ELF-1 (cell line): ENCODE measurements around the gene GPATCH8.
A peak's percentile ranks its signal among the peaks of the same experiment; 100 is the strongest.

Source experiments
- DNase-seq: peaks from one replicate; pipeline ENCODE4 v3.0.0-alpha.2; 2016; ENCODE audit warnings: low read depth, low spot score

GPATCH8 gene

DNA sequence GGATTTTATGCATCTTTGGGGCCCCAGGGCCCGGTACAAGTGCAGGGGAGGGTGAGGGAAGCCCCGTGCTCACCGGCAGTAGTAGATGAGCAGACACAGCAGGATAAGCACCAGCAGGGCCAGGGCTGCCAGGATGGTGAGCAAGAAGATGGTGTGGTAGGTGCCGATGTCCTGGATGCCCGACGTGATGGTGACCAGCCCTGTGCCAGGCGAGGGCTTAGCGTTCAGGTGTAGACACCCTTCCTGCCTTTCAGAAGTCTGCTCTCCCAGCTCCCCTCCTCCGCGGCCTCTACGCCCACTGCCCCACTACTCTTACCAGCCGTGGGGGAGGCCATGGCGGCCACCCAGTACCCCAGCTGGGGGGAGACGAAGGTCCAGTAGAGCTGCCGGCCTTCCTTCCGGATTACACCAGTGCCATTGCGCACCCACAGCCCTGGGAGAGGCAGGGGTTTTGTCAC, 147.5 kb downstream of the GPATCH8 start:
- DNase-seq, result no peak

DNA sequence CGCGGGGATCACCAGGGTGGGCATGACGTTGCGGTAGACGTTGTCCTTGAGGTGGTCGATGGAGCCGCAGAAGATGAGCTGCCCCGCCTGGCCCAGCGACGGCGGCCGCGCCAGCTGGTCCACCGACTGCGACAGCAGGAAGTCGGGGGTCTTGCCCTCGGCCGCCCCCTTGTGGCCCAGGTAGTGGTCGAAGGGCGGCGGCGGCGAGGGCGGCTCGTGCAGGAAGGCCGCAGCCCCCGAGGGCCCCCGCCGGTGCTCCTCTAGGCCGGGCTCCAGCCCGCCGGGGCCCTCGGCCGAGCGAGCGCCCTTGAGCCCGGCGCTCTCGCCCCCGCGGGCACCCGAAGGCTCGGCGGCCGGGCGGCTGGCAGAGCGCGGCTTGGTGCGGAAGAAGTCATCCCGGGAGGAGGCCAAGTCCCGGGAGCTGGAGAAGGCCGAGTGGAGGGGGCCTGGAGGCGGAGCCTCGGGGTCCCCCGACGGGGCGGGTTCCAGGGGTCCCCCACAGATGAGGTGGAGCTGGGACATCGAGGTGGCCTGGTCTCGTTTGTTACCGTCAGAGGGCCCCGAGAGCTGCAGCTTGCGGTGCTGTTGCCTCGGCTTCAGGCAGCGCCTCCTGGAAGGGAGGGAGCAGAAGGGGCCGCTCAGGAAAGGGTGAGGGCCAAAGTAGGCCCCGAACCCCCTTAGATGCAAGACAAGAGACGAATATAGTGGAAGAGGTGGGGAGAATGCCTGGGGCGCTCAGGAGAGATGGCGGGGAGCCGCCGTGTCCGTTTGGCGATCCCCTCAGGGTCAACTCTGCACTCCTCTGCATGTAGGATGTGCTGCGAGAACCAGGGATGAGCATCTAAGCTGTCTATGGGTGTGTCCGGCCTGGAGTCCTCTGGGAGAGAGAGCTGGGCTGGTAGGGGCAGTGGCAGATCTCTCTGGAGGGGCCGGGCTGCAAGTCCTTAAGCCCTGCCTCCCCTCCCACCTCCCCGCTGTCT, 148.3 kb downstream of the GPATCH8 start:
- peak; percentile 86 for DNase-seq

DNA sequence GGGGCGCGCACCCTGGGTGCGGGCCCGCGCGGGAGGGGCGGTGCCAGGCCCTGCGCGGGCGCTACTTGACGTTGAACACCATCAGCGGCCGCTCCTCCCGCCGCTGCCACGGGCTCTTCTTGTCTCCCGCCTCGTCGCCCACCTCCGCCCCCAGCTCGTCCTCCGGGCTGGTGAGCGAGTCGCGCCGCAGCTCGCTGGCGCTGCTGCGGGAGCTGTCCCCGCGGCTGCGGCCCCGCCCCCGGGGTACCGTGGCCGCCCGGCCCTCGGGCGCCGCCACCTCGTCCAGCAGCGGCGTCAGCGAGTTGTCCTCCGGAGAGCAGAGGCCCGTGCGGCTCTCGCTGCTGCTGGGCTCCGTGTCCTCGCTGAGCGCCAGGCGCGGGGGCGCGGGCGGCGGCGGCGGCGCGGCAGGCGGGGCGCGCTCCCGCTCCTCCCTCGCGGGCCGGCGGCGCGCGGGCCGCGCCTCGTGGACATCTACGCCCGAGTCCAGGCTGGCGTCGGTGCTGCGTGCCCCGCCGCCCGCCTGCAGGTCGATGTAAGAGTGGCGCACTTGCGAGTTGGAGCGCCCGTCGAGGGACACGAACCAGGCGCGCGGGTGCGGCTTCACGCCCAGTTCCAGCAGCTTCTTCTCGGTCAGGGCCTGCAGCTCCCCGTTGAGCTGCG, 149.4 kb downstream of the GPATCH8 start:
- peak; percentile 30 for DNase-seq

- no peak for DNase-seq
Measured at GRCh38 chr17:44352828-44353671, 150.2 kb downstream of the GPATCH8 start.

DNA sequence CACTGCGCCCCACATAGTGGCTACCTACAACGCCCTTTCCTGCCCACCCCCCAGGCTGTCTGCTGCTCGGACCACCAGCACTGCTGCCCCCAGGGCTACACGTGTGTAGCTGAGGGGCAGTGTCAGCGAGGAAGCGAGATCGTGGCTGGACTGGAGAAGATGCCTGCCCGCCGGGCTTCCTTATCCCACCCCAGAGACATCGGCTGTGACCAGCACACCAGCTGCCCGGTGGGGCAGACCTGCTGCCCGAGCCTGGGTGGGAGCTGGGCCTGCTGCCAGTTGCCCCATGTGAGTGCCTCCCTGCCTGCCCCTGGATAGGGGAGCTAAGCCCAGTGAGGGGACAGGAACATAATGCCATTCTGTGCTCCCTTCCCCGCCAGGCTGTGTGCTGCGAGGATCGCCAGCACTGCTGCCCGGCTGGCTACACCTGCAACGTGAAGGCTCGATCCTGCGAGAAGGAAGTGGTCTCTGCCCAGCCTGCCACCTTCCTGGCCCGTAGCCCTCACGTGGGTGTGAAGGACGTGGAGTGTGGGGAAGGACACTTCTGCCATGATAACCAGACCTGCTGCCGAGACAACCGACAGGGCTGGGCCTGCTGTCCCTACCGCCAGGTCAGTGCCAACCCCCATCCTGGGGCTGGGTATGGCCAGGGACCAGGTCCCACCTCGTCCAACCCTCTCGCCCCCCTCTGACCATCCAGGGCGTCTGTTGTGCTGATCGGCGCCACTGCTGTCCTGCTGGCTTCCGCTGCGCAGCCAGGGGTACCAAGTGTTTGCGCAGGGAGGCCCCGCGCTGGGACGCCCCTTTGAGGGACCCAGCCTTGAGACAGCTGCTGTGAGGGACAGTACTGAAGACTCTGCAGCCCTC, 151.0 kb downstream of the GPATCH8 start:
- no peak for DNase-seq

- DNase-seq, result no peak
Measured at GRCh38 chr17:44351464-44351863, 151.7 kb downstream of the GPATCH8 start.

DNA sequence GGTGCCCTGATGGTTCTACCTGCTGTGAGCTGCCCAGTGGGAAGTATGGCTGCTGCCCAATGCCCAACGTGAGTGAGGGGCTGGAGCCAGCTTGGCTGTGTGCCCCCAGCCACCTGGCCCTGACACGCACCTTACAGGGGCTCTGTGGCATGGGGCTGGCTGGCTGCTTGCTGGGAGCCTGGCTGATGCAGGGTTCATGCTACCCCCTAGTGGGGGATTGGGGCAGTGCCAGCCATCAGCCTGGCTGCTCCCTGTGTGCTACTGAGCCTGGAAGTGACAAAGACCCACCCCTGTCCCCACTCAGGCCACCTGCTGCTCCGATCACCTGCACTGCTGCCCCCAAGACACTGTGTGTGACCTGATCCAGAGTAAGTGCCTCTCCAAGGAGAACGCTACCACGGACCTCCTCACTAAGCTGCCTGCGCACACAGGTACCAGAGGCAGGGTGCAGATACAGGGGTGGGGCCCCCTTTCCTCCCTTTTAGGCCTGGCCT, 152.4 kb downstream of the GPATCH8 start:
- DNase-seq, result peak; percentile 87

DNA sequence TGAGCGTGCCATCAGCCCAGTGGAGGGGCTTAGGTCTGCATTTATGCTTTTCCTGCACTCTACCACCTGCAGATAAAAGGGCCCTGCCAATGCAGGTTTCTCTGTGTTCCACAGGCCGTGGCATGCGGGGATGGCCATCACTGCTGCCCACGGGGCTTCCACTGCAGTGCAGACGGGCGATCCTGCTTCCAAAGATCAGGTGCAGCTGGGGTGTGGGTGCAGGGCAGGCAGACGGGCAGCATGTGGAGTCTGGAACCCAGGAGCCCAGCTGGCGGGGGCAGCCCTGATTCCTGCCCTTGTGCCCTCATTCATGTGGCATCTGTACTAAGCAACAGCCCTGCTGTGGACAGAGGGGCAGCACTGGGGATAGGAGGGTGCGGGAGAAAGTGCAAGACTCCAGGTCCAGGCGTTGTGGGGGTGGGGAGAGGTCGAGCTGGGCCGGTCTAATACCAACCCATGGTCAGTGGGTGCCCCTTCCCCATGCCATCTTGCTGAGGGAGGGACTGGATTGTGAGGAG, 153.6 kb downstream of the GPATCH8 start:
- no peak for DNase-seq

- DNase-seq, result no peak
Measured at GRCh38 chr17:44348988-44349364, 154.2 kb downstream of the GPATCH8 start.

DNA sequence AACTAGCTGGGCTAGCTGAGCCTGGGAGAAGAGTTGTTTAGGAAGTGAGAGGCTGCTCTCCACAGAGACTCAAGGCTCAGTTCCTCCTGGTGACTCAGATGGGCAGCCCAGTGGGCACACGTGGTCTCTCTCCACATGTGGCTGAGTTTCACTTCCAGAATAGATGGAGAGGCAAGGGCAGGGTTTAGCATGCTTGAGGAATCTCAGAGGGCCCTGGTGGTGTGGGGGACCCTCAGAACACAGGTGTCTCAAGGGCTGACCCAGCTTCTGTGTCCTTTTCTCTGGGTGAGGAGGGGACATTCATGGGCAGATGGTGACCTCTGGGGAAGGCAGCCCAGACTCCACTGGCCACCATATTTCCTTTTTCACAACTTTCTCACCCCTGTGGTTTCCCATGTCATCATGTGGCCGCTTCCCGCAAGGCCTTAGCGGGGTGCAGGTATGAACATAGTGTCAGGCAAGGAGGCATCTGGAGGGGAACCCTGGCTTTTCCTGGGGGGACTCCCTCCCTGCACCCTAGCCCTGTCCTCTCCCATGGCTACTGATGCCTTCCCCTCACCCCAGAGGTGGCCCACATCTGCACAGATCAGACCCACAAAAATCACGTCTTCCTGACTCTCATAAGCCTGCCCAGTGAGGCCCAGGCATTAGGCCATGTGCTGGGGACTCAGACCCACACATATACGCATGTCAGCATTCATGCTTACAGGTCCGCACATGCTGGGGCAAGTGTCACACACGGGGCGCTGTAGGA, 154.8 kb downstream of the GPATCH8 start:
- no peak for DNase-seq
